ENCODE data around the gene CCNG1.
"Not testable (repeated sequence)": the region's sequence is repeated elsewhere in the genome, so short reads cannot be mapped to it uniquely, and the experiment has no call there.

The CCNG1 gene, protein sequence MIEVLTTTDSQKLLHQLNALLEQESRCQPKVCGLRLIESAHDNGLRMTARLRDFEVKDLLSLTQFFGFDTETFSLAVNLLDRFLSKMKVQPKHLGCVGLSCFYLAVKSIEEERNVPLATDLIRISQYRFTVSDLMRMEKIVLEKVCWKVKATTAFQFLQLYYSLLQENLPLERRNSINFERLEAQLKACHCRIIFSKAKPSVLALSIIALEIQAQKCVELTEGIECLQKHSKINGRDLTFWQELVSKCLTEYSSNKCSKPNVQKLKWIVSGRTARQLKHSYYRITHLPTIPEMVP

DNA sequence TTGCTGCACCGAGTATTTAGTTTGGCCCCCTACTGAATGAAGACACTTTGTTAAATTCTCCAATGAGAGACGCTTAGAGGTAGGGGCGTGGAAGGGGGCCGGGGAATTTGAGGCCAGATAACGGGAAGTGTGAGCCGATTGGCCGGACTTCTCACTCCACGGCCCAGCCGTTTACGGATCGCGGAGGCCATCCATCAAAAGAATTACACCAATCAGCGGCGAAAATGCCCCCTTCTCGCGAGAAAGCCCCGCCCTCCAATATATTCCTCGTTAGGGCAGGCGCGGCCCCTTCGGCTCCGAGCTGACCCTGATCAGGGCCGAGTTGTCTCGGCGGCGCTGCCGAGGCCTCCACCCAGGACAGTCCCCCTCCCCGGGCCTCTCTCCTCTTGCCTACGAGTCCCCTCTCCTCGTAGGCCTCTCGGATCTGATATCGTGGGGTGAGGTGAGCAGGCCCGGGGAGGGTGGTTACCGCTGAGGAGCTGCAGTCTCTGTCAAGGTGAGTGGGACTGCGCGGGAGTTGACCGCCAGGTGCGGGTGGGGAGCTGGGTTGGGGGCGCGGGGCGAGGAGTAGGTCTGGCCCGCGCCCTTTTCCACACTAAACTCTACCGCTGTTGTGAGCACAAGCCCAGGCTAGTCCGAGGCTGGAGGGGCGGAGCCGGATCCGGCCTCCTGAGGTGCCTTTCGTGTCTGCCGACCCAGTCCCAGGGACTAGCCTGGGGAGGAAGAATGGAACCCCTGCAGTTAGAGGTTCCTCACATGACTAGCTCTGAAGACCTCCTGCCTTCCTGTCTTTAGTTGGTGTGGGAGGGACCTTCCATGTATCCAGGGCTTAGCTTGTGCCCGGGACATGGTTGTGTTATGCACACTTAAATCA lies at the start of gene CCNG1:
Gene CCNG1 (plus strand): TSS at position 287 of the 874 bp plus-strand sequence. CDS start 1,662 bp downstream, outside the sequence.
- DNase-seq, result peak; percentile 89

- DNase-seq, result no peak
Measured at GRCh38 chr5:163395792-163396191, 41.6 kb upstream of the CCNG1 start.

DNA sequence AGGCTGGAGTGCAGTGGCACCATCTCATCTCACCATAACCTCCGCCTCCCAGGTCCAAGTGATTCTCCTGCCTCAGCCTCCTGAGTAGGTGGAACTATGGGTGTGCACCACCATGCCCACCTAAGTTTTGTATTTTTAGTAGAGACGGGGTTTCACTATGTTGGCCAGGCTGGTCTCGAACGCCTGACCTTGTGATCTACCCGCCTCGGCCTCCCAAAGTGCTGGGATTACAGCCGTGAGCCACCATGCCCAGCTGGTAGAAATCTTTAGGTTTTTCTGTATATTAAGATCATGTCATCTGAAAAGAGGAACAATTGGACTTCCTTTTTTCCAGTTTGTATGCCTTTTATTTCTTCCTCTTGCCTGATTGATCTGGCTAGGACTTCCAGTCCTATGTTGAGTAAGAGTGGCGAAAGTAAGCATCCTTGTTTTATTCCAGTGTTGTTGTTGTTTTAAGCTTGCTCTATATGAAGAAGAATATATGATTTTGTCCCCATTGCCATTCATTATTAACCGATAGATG lies 40.5 kb upstream of the CCNG1 start:
- DNase-seq, result not testable (repeated sequence)

DNA sequence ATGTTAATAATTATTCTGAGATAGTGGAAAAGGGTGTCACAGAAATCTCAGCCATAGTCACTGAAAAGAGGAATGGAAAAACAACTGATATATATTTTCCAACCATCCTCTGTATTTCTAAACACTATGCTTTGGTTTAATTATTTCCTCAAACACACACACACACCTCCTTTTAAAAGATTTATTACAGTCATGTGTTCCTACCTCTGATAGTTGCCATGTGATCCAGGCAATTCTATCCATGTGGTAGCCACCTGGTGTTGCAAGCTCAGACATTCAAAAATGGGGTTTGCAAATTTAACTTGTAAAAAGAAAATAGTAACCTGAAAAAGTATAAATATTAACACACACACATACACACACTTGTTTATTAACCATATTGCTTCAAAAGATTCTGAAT lies 40.0 kb upstream of the CCNG1 start:
- DNase-seq, result no peak

DNA sequence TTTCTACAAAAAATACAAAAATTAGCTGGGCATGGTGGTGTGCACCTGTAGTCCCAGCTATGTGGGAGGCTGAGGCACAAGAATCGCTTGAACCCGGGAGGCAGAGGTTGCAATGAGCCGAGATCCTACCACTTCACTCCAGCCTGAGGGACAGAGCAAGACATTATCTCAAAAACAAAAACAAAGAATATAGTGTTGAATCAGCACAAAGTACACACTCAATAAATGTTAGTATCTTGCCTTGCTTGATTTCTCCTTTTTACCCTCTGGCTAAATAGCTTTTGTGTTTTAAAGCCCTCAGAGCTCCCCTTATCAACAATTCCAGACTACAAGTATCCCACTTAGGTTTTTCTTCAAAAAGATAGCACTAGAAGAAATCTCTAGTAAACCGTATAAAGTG lies 37.5 kb upstream of the CCNG1 start:
- no peak for DNase-seq

- no peak for DNase-seq
Measured at GRCh38 chr5:163401271-163401670, 36.1 kb upstream of the CCNG1 start.

DNA sequence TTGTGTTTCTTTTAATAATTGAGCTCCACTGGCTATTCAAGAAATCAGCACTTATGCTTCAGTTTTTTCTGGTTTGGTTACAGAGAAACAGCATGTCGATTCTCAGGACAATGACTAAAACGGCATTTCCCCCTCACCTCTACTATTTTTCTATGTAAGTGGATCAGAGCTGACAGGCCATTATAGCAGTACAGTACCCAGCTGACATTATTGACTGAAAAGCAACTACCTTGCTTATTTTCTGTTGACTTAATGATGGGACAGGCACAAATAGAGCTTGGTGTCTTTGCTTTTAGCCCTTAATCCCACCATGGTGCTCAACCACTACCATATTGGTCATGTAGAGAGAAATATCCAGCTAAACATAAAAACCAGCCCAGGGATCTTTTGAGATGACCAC lies 35.4 kb upstream of the CCNG1 start:
- DNase-seq, result no peak

DNA sequence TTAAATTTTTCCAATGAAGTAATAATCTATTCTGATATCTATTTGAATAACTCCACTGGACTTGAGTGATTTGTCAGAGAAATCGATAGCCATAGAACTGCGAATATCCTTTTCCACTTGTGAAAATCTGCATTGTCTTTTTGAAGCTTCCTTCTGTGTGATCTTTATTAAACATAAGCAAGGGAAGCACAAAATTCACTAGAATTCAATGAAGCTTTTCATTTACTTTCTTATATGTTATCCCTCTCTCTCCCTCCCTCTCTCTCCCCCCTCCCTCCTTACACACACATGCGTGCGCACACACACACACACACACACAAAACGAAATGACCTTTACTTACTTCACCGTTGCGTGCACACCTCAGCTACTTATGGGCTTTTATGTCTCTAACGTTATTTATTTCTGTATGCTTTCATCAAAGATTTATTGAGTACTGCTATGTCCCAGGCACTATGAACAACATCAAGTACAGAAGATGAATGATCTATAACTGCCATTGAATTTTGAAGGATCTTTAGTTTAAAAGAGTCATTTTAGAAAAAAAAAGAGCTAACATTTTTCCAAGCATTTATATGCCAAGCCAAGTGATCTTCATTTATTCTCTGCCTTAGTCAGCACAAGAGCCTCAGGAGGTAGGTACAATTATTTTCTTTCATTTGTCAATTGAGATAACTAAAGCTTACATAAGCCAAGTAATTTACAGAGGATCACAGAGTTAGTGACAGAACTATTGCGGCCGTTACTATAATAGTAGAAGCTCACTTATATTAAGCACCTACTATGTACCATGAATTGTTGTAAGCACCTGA lies 32.8 kb upstream of the CCNG1 start:
- no peak for DNase-seq

GRCh38 chr5:163407034-163407655 lies 30.2 kb upstream of the CCNG1 start:
- DNase-seq, result peak; percentile 42

GRCh38 chr5:163408311-163408923 lies 29.0 kb upstream of the CCNG1 start:
- DNase-seq, result peak; percentile 16

GRCh38 chr5:163409384-163409783 lies 28.0 kb upstream of the CCNG1 start:
- DNase-seq, result no peak

DNA sequence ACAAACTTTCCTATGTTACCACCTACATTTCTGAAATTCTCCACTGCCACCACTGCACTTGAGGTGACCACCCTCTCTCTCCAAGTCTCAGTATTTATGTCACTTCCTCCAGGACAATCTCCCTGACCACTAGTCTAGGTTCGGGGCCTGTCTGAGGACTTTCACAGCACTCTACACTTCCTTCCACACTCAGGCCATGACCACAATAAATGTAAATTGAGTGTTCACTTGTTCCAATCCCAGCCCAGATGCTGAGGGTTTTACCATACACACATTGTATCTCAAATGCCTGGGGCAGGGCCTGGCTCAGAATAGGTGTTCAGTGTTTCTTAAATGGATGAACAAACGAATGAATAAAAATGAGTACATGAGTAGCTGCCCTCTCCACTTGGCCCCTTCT lies 26.9 kb upstream of the CCNG1 start:
- no peak for DNase-seq

- not testable (repeated sequence) for DNase-seq
Measured at GRCh38 chr5:163415673-163416072, 21.7 kb upstream of the CCNG1 start.

DNA sequence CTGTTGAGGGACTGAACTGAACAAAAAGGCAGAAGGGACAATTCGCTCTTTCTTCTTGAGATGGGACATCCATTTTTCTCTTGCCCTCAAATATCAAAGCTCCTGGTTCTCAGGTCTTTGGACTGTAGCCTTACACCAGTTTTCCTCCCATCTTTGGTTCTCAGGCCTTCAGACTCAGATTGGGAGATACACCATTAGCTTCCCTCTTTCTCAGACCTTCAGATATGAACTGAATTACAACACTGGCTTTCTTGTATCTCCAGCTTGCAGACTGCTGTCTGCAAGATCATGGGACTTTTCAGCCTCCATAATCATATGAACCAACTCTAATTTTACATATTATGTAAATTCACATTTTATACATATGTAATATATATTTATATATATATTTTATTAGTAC lies 12.6 kb upstream of the CCNG1 start:
- DNase-seq, result no peak

- DNase-seq, result not testable (repeated sequence)
Measured at GRCh38 chr5:163426128-163426527, 11.3 kb upstream of the CCNG1 start.

DNA sequence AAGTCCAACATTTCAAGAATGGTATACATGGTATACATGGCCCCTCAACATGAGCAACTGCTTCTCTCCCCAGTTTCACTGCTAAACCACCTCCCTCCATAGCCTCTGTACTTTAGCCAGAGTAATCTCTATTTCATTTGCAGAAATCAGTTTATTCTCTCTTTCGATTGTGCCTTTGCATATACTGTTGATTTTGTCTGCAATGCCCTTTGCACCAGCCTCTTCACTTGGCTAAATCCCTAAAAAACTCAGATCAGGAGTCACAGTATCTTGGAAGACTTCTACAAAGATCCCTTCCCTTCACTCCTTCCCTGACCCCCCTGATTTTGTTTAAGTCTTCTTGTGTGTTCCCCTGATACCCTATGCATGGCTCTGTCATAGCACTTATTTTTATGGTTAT lies 4.9 kb upstream of the CCNG1 start:
- DNase-seq, result no peak

DNA sequence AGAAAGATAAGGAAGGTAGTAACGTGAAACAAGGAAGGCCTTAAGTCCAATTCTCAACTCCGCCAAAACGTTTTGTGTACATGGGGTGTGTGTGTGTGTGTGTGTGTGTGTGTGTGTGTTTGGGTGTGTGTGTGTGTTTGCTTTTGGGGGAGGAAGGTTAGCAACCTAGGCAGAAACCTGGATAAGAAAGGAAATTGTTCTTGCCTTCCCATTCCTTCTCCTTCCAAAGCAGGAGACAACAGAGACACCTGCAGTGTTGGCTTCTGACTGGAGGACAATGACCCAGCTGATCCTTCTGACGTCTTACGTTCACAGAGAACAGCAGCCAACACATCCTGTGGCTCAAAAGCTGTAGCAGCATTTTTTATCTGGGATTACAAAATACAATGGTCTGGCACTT lies 4.1 kb upstream of the CCNG1 start:
- no peak for DNase-seq

- DNase-seq, result no peak
Measured at GRCh38 chr5:163434401-163434866, 3.0 kb upstream of the CCNG1 start.

DNA sequence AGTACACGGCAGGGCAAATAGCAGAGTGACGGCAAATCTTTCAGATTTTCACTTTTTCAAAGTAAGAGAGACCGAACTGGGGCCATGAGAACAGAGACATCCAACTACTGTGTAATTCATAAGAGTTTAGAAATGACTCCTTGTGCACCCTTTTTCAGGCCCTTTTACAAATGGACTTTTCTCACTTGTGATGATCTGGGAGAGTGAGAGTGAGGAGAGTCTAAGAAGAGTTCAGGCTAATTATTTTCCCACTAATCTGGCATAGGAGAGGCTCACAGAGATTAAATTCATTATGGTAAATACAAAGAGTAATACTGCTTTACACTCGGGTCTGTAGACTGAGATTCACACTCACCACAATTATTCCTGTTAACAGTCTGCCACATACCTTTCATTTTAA lies 880 bp upstream of the CCNG1 start:
- no peak for DNase-seq

GRCh38 chr5:163437011-163437308 lies 435 bp upstream of the CCNG1 start:
- no peak for DNase-seq

GRCh38 chr5:163439092-163439425 lies 1.7 kb downstream of the CCNG1 start:
- DNase-seq, result no peak

GRCh38 chr5:163440954-163441353 lies 3.6 kb downstream of the CCNG1 start:
- DNase-seq, result no peak
